Activated T-cell treated with anti-CD3 and anti-CD28 coated beads, Interleukin-2, amount 50 U/mL, for 24 hours (primary cell): Measurements from ENCODE around the gene IFNL1.
"Not testable (repeated sequence)": the region's sequence is repeated elsewhere in the genome, so short reads cannot be mapped to it uniquely, and the experiment has no call there.

Source experiments
- DNase-seq: peaks from one replicate; pipeline ENCODE4 v3.0.0-alpha.2; 2020
- H3K27ac Mint-ChIP-seq: 2 replicates; pipeline ENCODE4 v1.8.0; 2020; ENCODE audit warnings: mild to moderate bottlenecking, mixed read lengths
- H3K27me3 Mint-ChIP-seq: 2 replicates; pipeline ENCODE4 v1.8.0; 2020; ENCODE audit warnings: mixed read lengths
- H3K36me3 Mint-ChIP-seq: 2 replicates; pipeline ENCODE4 v1.8.0; 2020; ENCODE audit warnings: low read depth, mixed read lengths
- H3K4me1 Mint-ChIP-seq: 2 replicates; pipeline ENCODE4 v1.8.0; 2020; ENCODE audit warnings: low read depth, mixed read lengths
- H3K4me3 Mint-ChIP-seq: 2 replicates; pipeline ENCODE4 v1.8.0; 2020; ENCODE audit warnings: mild to moderate bottlenecking, moderate library complexity, mixed read lengths
- H3K9me3 Mint-ChIP-seq: 2 replicates; pipeline ENCODE4 v1.8.0; 2020; ENCODE audit warnings: mixed read lengths

IFNL1 gene

GRCh38 chr19:39297931-39298634, 1.9 kb downstream of the IFNL1 start:
- peak overlapping the region; percentile 35 for H3K4me3 Mint-ChIP-seq
- H3K36me3 Mint-ChIP-seq = no peaks in the 10 kb centered on the region
- peaks cover 16% of the 10 kb centered on the region for H3K4me1 Mint-ChIP-seq
- no peaks in the 10 kb centered on the region for H3K27me3 Mint-ChIP-seq
- peak overlapping the region; percentile 39 for H3K27ac Mint-ChIP-seq
- no peaks in the 10 kb centered on the region for H3K9me3 Mint-ChIP-seq
- DNase-seq = peak; percentile 60

GRCh38 chr19:39299404-39299803, 3.2 kb downstream of the IFNL1 start:
- Mint-ChIP-seq H3K4me1 (peaks cover 16% of the 10 kb centered on the region), H3K27ac (no peak overlapping the region), H3K4me3 (no peak overlapping the region), H3K27me3 (no peaks in the 10 kb centered on the region), H3K9me3 (no peaks in the 10 kb centered on the region), H3K36me3 (no peaks in the 10 kb centered on the region)
- DNase-seq = no peak

DNA sequence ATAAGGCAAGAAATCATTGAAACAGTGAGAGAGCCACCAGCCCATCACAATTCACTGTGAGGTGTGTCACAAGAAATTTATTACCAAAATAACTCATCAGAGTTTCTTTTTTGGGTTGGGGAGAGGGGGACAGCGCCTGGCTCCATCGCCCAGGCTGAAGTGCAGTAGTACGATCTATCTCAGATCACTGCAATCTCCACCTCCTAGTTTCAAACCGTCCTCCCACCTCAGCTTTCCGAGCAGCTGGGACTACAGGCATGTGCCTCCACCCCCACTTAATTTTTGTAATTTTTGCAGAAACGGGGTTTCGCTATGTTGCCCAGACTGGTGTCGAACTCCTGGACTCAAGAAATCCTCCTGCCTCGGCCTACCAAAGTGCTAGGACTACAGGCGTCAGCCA, 3.6 kb downstream of the IFNL1 start:
- no peaks in the 10 kb centered on the region for H3K9me3 Mint-ChIP-seq
- no peak overlapping the region for H3K4me3 Mint-ChIP-seq
- H3K4me1 Mint-ChIP-seq = peaks cover 16% of the 10 kb centered on the region
- DNase-seq = no peak
- no peaks in the 10 kb centered on the region for H3K27me3 Mint-ChIP-seq
- H3K36me3 Mint-ChIP-seq = no peaks in the 10 kb centered on the region
- no peak overlapping the region for H3K27ac Mint-ChIP-seq

DNA sequence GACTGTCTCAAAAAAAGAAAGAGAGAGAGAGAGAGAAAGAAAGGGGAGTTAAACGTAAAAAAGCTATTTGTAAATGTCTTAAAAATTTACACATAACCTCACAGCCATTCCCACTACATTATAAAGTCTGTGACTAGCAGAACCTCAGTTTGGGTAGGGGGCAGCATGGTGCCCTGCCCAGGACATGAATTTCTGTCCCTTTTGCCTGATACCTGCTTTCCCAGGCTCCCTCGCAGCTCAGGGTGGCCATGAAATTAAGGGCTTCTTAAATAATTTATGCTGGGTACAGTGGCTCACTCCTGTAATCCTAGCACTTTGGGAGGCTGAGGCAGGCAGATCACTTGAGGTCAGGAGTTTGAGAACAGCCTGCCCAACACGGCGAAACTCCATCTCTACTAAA, 4.8 kb downstream of the IFNL1 start:
- H3K9me3 Mint-ChIP-seq = no peaks in the 10 kb centered on the region
- peaks cover 16% of the 10 kb centered on the region for H3K4me1 Mint-ChIP-seq
- no peaks in the 10 kb centered on the region for H3K27me3 Mint-ChIP-seq
- no peaks in the 10 kb centered on the region for H3K36me3 Mint-ChIP-seq
- no peak overlapping the region for H3K4me3 Mint-ChIP-seq
- no peak overlapping the region for H3K27ac Mint-ChIP-seq
- DNase-seq = no peak

DNA sequence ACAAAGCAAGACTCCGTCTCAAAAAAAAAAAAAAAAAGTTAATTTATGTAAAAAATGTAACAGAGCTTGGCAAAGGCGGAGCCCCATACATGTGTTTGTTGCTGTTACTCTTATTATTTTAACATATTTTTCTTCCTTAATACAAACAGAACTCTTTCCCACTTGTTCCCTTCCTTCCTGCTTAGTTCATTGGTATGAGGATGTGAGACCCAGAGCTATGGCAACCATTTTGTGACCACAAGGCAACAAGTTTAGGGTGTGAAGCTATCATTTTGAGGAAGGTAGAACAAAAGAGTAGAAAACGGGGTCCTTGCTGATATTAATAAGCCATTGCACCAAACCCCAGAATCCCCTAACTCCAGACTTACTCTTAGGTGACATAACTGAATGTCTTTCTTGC, 5.4 kb downstream of the IFNL1 start:
- no peaks in the 10 kb centered on the region for H3K27me3 Mint-ChIP-seq
- H3K9me3 Mint-ChIP-seq = no peaks in the 10 kb centered on the region
- no peak overlapping the region for H3K27ac Mint-ChIP-seq
- no peak overlapping the region for H3K4me3 Mint-ChIP-seq
- no peaks in the 10 kb centered on the region for H3K36me3 Mint-ChIP-seq
- H3K4me1 Mint-ChIP-seq = peaks cover 16% of the 10 kb centered on the region
- no peak for DNase-seq

DNA sequence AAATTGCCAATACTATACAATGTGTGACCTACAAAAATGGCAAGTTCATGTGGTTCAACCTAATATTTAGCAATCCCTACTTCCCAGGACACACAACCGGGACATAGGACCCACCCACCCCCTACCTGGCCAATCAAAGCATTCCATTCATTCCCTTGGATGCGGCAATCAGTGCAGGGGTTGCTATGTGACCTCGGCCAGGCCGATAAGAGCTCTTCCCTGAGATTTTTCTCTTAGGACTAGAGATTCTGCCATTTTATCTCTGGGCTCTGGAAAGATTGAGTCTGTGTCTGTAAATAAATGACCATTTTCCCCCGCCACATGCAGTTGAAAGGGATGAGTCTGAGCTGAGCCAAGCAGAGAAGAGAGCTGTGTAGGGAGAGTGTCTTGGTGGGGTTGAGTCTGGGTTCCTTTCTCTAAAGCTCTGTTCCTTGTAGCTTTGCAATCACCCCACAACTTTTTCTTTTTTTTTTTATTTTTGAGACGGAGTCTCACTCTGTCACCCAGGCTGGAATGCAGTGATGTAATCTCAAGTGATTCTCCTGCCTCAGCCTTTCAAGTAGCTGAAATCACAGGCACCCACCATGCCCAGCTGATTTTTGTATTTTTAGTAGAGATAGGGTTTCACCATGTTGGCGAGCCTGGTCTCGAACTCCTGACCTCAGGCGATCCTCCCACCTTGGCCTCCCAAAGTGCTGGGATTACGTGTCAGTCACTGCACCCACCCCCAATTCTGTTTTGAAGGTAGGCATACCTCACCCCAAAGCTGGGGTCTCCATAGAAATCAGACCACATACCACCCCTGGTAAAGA, 7.4 kb downstream of the IFNL1 start:
- no peak for DNase-seq
- H3K27me3 Mint-ChIP-seq = no peaks in the 10 kb centered on the region
- no peak overlapping the region for H3K27ac Mint-ChIP-seq
- peaks cover 9% of the 10 kb centered on the region for H3K36me3 Mint-ChIP-seq
- no peak overlapping the region for H3K4me3 Mint-ChIP-seq
- peaks cover 4% of the 10 kb centered on the region for H3K4me1 Mint-ChIP-seq
- H3K9me3 Mint-ChIP-seq = no peaks in the 10 kb centered on the region

DNA sequence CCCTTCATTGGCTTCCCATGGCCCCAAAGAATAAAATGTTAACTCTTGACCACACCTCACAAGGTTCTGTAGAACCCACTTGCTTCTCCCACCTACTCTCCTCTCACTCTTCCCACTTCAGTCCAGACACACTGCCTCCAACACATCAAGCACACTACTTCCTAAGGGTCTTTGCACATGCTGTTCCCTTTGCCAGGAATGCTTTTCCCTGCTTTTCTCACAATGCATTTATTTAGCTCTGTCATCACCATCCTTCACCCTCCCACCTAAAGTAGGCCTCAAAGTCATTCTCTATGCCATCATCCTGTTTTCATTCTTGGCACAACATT, 7.9 kb downstream of the IFNL1 start:
- peaks cover 2% of the 10 kb centered on the region for H3K4me1 Mint-ChIP-seq
- no peaks in the 10 kb centered on the region for H3K27me3 Mint-ChIP-seq
- H3K27ac Mint-ChIP-seq = no peak overlapping the region
- no peaks in the 10 kb centered on the region for H3K9me3 Mint-ChIP-seq
- peaks cover 13% of the 10 kb centered on the region for H3K36me3 Mint-ChIP-seq
- no peak for DNase-seq
- H3K4me3 Mint-ChIP-seq = no peak overlapping the region

GRCh38 chr19:39304701-39305571, 8.7 kb downstream of the IFNL1 start:
- no peaks in the 10 kb centered on the region for H3K9me3 Mint-ChIP-seq

DNA sequence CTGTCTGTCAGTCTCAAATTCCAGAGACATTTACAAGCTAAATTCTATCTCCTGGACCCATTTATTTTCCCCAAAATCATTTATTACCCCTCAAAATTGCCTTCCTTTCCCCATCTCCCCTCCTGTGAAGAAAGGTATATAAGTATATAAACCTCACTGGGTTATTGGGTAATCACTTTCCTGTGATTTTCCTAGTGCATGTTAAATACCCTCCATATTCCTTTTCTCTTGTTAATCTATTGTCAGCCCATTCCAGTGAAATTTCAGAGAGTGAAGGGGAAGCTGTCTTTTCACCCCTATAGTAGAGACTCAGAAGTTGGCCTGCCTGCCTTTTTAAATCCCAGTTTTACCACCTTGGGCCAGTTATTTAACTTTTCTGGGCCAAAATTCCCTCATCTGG, 9.9 kb downstream of the IFNL1 start:
- Mint-ChIP-seq H3K36me3 (peaks cover 23% of the 10 kb centered on the region), H3K4me3 (no peak overlapping the region), H3K4me1 (peaks cover 2% of the 10 kb centered on the region), H3K9me3 (no peaks in the 10 kb centered on the region), H3K27ac (no peak overlapping the region), H3K27me3 (no peaks in the 10 kb centered on the region)
- no peak for DNase-seq

More at GRCh38 chr19:39304701-39305571, 8.7 kb downstream of the IFNL1 start:
- Mint-ChIP-seq H3K36me3 (peaks cover 13% of the 10 kb centered on the region), H3K27ac (no peak overlapping the region), H3K4me3 (no peak overlapping the region), H3K4me1 (no peaks in the 10 kb centered on the region), H3K27me3 (no peaks in the 10 kb centered on the region)
- DNase-seq = no peak

DNA sequence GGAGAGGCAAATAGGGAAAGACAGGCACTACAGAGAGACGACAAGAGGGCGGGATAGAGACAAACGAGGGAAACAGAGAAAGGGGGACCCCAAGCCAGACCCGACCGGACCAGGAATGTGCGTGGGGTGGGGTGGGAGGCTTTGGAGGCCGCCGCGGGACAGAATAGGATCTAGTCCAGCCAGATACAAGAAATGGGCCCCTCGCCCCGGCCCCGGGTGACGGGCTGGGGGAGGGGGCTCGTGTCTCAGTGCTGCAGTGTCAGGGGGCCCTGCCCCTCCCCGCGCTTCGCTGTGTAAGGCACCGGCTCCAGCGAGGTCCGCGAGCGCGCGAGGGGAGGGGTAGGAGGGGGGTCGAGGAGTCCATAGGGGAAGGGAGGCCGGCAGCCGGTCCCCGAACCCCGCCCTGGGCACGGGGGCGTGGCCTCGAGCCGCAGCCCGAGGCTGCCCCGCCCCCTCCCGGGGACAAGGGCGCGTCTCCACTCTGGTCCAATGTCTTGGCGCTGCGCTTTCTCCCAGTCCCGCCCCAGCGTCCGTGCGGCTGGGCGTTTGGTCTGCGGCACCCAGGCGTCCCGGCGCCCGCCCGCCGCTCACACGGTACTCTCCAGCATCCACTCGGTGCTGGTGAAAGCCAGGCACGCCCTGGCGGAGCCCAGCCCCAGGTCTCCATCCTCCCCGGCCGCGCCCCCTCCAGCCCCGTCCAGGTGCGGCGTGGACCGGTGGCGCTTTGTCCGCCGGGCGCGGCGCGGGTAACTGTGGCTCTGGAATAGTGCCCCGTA, 11.0 kb downstream of the IFNL1 start:
- peaks cover 31% of the 10 kb centered on the region for H3K36me3 Mint-ChIP-seq
- H3K4me3 Mint-ChIP-seq = no peak overlapping the region
- H3K4me1 Mint-ChIP-seq = peaks cover 5% of the 10 kb centered on the region
- no peaks in the 10 kb centered on the region for H3K9me3 Mint-ChIP-seq
- H3K27ac Mint-ChIP-seq = no peak overlapping the region
- no peaks in the 10 kb centered on the region for H3K27me3 Mint-ChIP-seq
- no peak for DNase-seq

DNA sequence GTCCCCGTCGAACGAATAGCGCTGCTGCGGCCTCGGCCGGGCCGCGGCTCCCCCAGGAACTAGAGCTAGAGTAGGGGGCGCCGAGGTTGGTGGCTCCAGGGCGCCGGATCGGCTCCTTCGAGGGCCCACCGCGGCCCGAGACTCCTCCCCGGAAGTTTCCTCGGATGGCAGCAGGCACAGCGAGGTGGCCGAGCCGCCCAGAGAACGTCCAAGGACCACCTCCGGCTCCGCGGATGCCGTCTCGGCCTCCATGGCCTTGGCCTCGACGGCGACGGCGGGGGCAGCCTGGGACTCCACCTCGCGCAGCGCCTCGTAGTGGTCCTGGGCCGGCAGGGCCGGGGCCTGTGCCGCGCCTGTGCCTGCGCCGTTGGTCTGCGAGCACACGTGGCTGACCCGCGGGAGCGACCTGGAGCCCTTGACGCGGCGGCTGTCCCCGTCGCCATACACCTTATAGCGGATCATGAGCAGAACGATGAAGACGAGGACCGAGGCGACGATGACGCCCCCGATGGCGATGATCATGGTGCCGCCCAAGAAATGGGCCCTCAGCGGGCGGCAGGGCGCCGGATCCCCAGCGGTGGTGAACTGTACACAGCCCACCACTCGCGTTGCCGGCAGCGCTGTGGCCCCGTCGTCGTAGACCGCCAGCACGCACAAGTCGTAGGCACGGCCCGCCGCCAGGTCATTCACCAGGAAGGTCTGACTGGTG, 11.8 kb downstream of the IFNL1 start:
- Mint-ChIP-seq H3K9me3 (no peaks in the 10 kb centered on the region), H3K27me3 (no peaks in the 10 kb centered on the region), H3K36me3 (peaks cover 36% of the 10 kb centered on the region), H3K4me3 (no peak overlapping the region), H3K4me1 (peaks cover 5% of the 10 kb centered on the region), H3K27ac (no peak overlapping the region)
- no peak for DNase-seq

- DNase-seq = no peak
- H3K9me3 Mint-ChIP-seq = no peaks in the 10 kb centered on the region
- peaks cover 5% of the 10 kb centered on the region for H3K4me1 Mint-ChIP-seq
- peaks cover 42% of the 10 kb centered on the region for H3K36me3 Mint-ChIP-seq
- H3K27me3 Mint-ChIP-seq = no peaks in the 10 kb centered on the region
- H3K4me3 Mint-ChIP-seq = no peak overlapping the region
- H3K27ac Mint-ChIP-seq = no peak overlapping the region
These were observed 12.5 kb downstream of the IFNL1 start for GRCh38 chr19:39308531-39309304.

- not testable (repeated sequence) for DNase-seq, H3K27me3 Mint-ChIP-seq, H3K4me3 Mint-ChIP-seq, H3K9me3 Mint-ChIP-seq, H3K4me1 Mint-ChIP-seq, H3K27ac Mint-ChIP-seq
- H3K36me3 Mint-ChIP-seq = peaks cover 45% of the 10 kb centered on the region
These were observed 13.1 kb downstream of the IFNL1 start for GRCh38 chr19:39309305-39309670.
